ENCODE data around the gene SFTA2. TPM values are rescaled to one million over a fixed set of nuclear protein-coding genes. Genes with fewer than 3 reads are reported as not detected.
A peak's percentile ranks its signal among the peaks of the same experiment; 100 is the strongest.

SFTA2 gene
- total RNA-seq, 1 donor from 2014 or later = not detected

DNA sequence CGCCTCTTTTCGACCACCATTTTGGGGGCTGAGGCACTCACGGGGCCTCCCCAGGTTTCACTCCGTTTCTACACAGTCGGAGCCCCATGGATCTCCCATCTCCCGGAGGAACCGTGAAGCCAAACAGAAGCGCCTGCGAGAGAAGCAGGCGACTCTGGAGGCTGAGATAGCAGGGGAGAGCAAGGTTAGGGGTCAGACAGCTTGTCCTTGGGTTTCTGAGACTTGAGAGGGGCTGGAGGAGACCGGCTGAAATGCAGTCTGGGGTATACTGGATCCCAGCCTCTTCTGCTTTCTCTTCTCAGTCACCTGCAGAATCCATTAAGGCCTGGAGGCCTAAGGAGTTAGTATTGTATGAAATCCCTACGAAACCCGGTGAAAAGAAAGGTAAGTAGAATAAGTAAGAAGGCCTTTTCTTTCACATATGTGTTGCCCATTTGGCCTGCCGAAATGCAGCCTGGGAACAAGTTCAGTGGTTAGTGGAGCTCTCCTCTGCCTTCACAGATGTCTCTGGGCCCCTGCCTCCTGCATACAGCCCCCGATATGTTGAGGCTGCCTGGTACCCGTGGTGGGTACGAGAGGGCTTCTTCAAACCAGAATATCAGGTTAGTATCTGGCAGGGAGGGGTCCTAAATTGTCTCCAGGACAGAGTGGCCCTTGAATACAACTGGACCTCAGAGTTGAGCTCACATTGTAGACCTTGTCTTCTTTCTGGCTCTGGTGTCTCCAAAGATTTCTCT lies 16.9 kb downstream of the SFTA2 start:
- Mint-ChIP-seq H3K27ac (no peak overlapping the region), H3K9me3 (no peaks in the 10 kb centered on the region), H3K4me1 (peaks cover 26% of the 10 kb centered on the region), H3K36me3 (peaks cover 31% of the 10 kb centered on the region), H3K27me3 (ENCODE audit: insufficient read depth, low read depth) (peaks cover 9% of the 10 kb centered on the region), H3K4me3 (peak overlapping the region; percentile 93)
- no peak for DNase-seq (ENCODE audit: low spot score)
- H3K4me2 ChIP-seq = peak overlapping the region; percentile 93
- no peak for TF ChIP-seq CTCF (IDR thresholded peaks at IDR 0.05)
- TF ChIP-seq EZH2phosphoT487 (IDR thresholded peaks at IDR 0.05) = no peak
- no peak for TF ChIP-seq EZH2 (IDR thresholded peaks at IDR 0.05)
- H3K4me3 ChIP-seq = peak overlapping the region; percentile 62
- no peak overlapping the region for H3K27ac ChIP-seq
- peaks cover 15% of the 10 kb centered on the region for H3K4me1 ChIP-seq
- no peak overlapping the region for H2AFZ ChIP-seq (replicated peaks)
- H3K9me3 ChIP-seq (ENCODE audit: low read depth) = no peaks in the 10 kb centered on the region
- H3K9ac ChIP-seq = no peak overlapping the region
- H3K27me3 ChIP-seq = no peaks in the 10 kb centered on the region
- no peaks in the 10 kb centered on the region for H4K20me1 ChIP-seq (ENCODE audit: low read depth)
- H3K79me2 ChIP-seq (ENCODE audit: low read depth) = no peaks in the 10 kb centered on the region
- no peaks in the 10 kb centered on the region for H3K36me3 ChIP-seq
- peaks cover 28% of the 10 kb centered on the region for H3F3A ChIP-seq (ENCODE audit: low read depth)

DNA sequence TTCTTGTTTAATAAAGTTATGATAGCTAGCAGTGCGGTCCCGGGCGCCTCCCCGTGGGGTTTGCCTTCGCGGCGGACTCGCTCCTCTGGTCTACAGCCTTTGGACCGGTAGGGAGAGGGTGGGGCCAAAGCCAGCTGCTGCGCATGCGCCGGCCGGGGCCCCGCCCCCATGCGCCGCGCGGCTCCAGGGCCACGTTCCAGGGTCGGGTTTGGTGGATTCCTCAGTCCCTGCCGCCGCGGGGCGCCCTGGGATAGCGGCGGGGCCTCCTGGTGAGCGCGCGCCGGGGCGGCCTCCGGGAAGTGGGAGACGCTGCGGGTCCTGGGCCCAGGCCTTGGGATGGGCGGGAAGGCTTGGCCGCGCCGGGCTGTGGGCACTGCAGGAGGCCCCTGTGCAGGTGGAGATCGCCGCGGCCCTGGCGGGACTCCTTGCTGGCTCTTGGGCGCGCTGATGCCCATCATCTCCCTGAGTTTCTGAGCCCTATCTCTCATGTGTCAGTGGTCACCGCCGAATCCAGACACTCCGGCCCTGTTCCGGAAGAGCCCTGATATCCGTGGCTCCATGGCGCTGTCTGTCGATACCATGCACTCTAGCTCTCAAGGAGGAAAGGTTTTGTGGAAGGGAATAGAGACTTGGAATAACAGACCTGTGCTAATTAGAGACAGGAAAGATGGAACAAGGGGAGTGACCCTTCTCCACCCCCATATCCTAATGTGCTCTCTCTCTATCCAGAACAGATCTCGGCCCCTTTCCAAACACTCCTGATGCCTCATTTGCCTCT lies 17.7 kb downstream of the SFTA2 start, which contains the start of gene VARS2:
TSS of gene VARS2 (plus strand) at position 163 of the 778 bp plus-strand sequence. CDS start at position 762, 599 bp downstream.
- Histone ChIP-seq H3K79me2 (ENCODE audit: low read depth) (peaks cover 6% of the 10 kb centered on the region), H2AFZ (replicated peaks) (peak within 1 kb of the TSS; percentile 53), H3K9ac (no peak within 1 kb of the TSS), H3K4me3 (peak within 1 kb of the TSS; percentile 62), H3K9me3 (ENCODE audit: low read depth) (no peaks in the 10 kb centered on the region), H3F3A (ENCODE audit: low read depth) (peaks cover 28% of the 10 kb centered on the region), H4K20me1 (ENCODE audit: low read depth) (no peaks in the 10 kb centered on the region), H3K27ac (no peak within 1 kb of the TSS), H3K4me2 (peak within 1 kb of the TSS; percentile 93), H3K4me1 (peaks cover 15% of the 10 kb centered on the region), H3K36me3 (no peaks in the 10 kb centered on the region), H3K27me3 (no peaks in the 10 kb centered on the region)
- peaks cover 9% of the 10 kb centered on the region for H3K27me3 Mint-ChIP-seq (ENCODE audit: insufficient read depth, low read depth)
- peak within 1 kb of the TSS; percentile 93 for H3K4me3 Mint-ChIP-seq
- H3K9me3 Mint-ChIP-seq = no peaks in the 10 kb centered on the region
- H3K27ac Mint-ChIP-seq = peak within 1 kb of the TSS; percentile 35
- no peak for TF ChIP-seq EZH2 (IDR thresholded peaks at IDR 0.05)
- peak; percentile 8 for TF ChIP-seq CTCF (IDR thresholded peaks at IDR 0.05)
- peaks cover 27% of the 10 kb centered on the region for H3K4me1 Mint-ChIP-seq
- H3K36me3 Mint-ChIP-seq = peaks cover 30% of the 10 kb centered on the region
- peak; percentile 88 for DNase-seq (ENCODE audit: low spot score)

GRCh38 chr6:30913721-30914075 lies 18.3 kb downstream of the SFTA2 start:
- Mint-ChIP-seq H3K4me1 (peaks cover 33% of the 10 kb centered on the region), H3K36me3 (peaks cover 28% of the 10 kb centered on the region), H3K27me3 (ENCODE audit: insufficient read depth, low read depth) (peaks cover 9% of the 10 kb centered on the region), H3K9me3 (no peaks in the 10 kb centered on the region), H3K4me3 (peak overlapping the region; percentile 93), H3K27ac (no peak overlapping the region)
- H3K9ac ChIP-seq = no peak overlapping the region
- H3K27ac ChIP-seq = no peak overlapping the region
- peak overlapping the region; percentile 53 for H2AFZ ChIP-seq (replicated peaks)
- TF ChIP-seq EZH2 (IDR thresholded peaks at IDR 0.05) = no peak
- TF ChIP-seq CTCF (IDR thresholded peaks at IDR 0.05) = no peak
- TF ChIP-seq EZH2phosphoT487 (IDR thresholded peaks at IDR 0.05) = no peak
- peak overlapping the region; percentile 93 for H3K4me2 ChIP-seq
- no peaks in the 10 kb centered on the region for H3K36me3 ChIP-seq
- DNase-seq (ENCODE audit: low spot score) = no peak
- H3K4me3 ChIP-seq = peak overlapping the region; percentile 62
- peaks cover 11% of the 10 kb centered on the region for H3K79me2 ChIP-seq (ENCODE audit: low read depth)
- H3K4me1 ChIP-seq = peaks cover 18% of the 10 kb centered on the region
- no peaks in the 10 kb centered on the region for H3K27me3 ChIP-seq
- H3K9me3 ChIP-seq (ENCODE audit: low read depth) = no peaks in the 10 kb centered on the region
- H4K20me1 ChIP-seq (ENCODE audit: low read depth) = no peaks in the 10 kb centered on the region
- H3F3A ChIP-seq (ENCODE audit: low read depth) = peaks cover 28% of the 10 kb centered on the region
